ENCODE measurements around the gene PLEKHM2.

PLEKHM2 gene

GRCh38 chr1:15739259-15739658, 55.1 kb downstream of the PLEKHM2 start:
- DNase-seq (ENCODE audit: low read depth in 2 of 2), result no peak

- no peak for DNase-seq (ENCODE audit: low read depth in 2 of 2)
Observed at GRCh38 chr1:15739745-15740144, 55.6 kb downstream of the PLEKHM2 start.

DNA sequence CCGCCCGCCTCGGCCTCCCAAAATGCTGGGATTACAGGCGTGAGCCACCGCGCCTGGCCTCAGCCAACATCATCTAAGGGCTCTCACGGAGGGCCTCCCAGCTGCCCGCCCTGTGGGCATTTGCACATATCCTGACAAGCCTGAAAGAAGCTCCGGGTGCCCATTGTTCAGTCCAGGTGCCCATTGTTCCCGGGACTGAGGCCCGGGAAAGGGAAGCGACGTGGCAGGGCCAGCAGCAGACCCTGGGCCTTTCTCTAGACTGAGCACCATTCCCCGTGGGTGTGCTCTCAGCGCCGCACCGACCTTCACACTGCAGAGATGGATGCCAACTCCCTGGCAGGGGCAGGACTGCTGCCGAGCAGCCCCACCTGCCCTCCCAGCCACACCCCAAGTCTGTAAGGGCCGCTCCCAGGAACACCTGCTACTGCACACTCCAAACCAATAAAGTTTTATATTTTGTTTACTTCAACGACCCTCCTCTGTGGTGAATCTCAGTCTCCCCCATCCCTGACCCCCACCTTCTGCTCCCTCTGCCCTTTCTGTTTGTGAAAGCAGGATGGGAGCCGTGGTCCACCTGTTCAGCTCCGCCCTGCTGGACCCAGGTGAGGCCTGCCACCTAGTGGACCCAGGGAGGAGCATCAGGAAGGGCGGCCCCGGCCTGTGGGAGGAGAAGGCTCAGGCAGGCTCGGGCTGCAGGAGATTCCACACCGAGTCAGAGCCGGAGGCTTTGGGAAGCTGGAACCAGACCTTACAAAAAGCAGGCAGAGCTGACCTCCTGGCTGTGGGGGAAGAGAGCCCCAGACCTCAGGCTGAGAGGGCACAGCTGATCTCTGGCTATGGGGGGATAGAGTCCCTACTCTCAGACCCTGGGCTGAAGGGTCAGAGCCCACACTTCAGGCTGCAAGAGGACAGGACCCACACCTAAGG, 57.1 kb downstream of the PLEKHM2 start:
- DNase-seq (ENCODE audit: low read depth in 2 of 2), result peak; percentile 15 to 35

DNA sequence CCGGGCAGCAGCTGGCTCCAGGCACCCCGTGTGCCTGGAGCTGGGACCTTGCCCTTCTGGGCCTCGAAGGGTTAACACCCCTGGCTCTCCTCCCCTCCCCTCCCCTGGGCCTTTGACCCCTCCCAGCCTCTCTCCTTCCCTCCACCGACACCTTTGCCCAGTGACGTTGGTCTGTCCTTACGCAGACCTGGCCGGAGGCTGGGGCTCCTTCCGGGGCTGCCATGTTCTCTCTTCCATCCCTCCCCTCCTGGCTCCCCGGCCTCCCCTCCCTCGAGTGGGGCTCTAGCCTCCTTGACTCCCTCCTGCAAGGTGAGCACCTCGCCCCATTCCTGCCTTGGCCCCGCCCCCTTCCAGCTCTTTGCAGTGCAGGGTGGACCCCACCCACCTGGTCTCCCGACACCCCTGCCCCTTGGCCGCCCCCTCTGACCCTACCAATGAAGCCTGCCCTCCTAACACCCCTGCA, 58.2 kb downstream of the PLEKHM2 start, which contains the start of gene TMEM82:
TMEM82 (plus strand) TSS at position 161 of the 463 bp plus-strand sequence; CDS start at position 222, 61 bp downstream.
- DNase-seq (ENCODE audit: low read depth in 2 of 2), result no peak

DNA sequence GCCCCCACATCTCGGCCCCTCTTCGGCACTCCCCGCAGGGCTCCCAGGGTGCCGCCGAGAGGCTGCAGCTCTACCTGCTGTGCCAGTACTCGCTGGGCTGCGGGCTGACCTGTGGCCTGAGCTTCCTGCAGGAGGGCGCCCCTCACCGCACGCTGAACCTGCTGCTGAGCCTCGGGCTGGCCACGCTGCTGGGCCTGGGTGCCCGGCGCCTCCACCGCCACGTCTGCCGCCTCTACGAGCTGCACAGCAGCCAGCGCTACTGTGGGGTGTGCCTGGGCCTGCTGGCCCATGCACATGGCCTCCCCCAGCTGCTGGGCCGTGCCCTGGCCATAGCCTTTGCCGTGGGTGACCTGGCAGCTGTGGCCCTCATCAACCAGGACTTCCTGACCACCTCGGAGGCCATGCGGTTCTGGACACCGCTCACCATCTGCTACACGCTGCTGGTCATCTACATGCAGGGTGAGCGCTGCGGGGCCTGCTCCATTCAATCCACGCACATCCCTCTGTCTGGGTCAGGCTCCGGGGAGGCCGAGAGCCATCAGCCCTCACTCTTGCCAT, 60.1 kb downstream of the PLEKHM2 start:
- DNase-seq (ENCODE audit: low read depth in 2 of 2), result no peak

DNA sequence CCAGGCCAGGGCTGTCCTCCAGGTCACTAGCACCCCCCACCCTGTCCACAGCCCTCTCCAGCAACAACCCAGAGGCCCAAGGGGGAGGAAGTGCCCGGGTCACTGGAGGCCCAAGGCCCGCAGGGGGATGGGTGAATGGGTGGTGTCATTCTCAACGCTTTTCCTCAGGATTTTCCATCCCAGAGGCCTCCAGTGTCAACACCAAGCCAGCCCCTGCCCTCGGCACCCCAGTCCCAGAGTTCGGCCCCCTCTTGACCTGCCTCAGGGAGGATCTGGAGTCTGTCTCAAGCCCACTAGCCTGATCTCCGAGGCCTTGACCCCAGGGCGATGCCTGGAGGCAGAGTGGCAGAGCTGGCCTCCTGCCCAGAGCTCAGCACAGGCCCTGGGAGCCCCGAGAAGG, 63.3 kb downstream of the PLEKHM2 start:
- DNase-seq (ENCODE audit: low read depth in 2 of 2), result no peak

DNA sequence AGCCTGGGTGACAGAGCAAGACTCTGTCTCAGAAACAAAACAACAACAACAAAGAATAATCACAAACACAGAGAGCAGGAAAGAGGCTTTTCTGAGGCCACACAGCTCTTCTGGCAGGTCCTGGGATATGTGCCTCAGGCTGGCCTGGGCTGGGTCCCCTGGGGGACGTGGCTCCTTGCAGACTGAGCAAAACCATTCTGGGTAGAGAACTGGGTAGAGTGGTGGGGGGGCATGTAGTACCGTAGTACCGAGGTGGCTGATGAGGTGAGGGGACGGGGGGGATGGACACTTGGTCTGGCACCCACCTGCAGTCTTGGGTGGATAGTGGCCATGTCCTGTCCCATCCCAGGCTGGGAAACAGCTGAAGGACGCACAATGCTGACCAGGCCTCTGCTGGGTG, 64.1 kb downstream of the PLEKHM2 start:
- DNase-seq (ENCODE audit: low read depth in 2 of 2), result no peak

DNA sequence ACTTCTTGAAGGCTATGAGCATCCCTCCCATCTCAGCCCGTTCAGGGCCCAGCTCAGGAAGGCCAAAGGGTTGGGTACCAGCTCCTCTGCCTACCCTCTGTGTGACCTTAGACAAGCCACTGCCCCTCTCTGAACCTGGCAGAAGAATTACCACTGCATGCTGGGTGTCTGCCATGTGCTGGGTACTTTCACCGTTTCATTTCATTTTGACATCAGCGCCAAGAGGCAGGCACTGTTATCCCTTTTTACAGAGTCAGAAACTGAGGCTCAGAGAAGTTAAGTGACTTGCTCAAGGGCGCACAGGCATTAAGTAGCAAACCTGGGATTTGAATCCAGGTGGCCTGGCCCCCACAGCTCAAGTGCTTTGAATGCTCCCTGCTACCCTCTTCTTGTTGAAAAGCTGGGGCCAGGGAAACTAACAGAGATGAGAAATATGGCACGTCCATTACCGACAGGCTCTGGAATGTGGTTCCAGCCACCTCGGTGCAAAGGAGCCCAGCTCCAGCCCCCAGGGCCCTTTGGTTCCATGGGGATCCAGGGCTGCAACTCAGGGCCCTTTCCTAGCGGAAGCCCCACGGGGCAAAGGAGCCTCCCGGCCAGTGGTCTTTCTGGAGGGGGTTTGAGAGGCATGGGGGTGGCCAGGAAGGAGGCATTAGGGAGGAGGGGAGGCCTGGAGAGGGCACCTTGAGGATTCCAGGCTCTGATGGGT, 64.7 kb downstream of the PLEKHM2 start:
- no peak for DNase-seq (ENCODE audit: low read depth in 2 of 2)

- DNase-seq (ENCODE audit: low read depth in 2 of 2), result no peak
Observed at GRCh38 chr1:15749399-15750291, 65.5 kb downstream of the PLEKHM2 start.

DNA sequence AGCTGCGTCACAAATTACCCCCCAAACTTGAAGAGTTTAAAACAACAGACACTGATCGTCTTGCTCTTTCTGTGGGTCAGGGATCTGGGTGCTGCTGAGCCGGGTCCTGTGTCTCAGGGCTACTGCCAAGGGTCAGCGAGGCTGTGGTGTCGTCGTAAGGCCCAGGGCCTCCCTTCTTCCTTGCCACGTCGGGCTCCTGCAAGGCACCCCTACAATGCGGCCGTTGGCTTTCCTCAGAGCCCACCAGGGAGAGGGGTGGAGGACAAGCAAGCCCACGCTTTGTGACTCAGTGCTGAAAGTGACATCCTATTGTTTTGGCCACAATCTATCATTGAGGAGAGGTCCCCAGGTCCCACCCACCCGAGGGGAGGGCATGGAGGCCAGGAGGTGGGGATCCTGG, 66.8 kb downstream of the PLEKHM2 start:
- DNase-seq (ENCODE audit: low read depth in 2 of 2), result no peak

DNA sequence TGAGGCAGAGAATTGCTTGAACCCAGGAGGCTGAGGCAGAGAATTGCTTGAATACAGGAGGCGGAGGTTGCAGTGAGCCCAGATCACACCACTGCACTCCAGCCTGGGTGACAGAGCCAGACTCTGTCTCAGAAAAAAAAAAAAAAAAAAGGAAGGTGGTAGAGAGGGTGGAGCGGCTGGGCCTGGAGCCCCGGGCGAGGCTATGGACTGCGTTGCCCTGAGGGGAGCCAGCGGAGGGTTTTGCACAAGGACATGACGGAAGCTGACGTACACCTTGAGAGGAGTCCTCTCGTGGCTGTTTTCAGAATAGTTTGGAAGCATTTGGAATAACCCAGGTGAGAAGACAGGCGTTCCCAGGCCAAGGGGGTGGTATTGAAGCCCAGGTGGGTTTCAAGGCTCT, 67.6 kb downstream of the PLEKHM2 start:
- no peak for DNase-seq (ENCODE audit: low read depth in 2 of 2)

DNA sequence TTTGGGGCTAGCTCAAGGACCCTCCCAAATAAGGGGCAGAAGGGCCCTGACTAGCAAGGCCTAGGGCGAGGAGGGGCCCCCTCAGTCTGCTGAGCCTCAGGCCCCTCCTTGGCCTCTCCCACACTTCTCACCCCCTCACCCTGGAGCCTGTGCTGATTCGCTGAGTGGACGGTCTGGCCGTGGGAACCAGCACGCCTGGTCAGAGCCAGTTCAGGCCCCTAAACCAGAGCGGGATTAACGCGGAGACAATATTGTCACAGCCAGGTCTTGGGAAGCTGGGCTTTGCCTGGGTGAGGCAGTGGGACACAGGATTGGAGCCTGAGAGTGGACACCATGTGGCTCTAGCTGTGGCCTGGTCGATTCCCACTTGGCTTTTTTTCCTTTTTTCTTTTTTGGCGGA, 69.7 kb downstream of the PLEKHM2 start:
- DNase-seq (ENCODE audit: low read depth in 2 of 2), result no peak

DNA sequence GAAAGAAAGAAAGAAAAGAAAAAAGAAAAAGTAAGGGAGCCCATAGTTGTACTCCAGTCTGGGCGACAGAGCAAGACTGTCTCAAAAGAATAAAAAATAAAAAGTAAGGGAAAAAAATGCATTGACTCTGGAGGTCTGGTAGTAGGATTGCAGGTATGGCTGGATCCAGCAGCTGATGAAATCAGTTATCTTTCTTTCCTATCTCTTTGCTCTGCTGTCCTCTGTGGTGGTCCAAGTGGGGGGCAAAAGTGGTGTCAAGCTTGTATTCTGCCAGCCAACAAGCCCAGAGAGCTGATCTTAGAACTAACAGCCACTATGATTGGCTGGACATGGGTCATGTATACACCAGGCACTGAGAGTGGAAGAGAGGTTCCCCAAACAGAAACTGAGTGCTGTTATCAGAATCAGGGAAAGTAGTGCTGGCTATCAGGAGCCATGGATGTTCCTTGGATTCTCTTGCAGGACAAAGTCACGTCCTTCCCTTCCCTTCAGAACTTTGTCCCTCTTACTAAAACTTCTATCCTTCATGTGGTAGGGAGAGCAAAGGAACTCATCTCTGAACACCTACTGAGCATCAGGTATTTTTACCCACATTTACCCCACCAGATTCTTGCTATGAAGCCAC, 71.0 kb downstream of the PLEKHM2 start:
- DNase-seq (ENCODE audit: low read depth in 2 of 2), result no peak

DNA sequence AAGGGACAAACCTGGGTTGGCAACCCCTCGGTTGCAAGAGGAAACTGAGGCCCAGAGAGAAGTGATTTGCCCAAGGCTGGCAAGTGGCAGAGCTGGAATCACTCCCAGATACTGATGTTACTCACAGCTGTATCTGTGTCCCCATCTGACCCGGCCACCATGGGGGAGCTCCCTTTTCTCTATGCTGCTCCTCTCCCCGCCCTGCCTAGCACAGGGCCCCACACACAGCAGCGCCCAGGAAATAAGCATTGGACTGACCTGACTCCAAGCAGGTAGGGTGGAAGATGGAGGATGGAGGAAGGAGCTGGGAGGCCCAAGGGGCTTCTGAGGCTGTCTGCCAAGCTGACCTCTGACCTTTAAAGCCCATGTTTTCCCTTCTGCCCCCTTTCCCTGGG, 71.5 kb downstream of the PLEKHM2 start:
- DNase-seq (ENCODE audit: low read depth in 2 of 2), result no peak

DNA sequence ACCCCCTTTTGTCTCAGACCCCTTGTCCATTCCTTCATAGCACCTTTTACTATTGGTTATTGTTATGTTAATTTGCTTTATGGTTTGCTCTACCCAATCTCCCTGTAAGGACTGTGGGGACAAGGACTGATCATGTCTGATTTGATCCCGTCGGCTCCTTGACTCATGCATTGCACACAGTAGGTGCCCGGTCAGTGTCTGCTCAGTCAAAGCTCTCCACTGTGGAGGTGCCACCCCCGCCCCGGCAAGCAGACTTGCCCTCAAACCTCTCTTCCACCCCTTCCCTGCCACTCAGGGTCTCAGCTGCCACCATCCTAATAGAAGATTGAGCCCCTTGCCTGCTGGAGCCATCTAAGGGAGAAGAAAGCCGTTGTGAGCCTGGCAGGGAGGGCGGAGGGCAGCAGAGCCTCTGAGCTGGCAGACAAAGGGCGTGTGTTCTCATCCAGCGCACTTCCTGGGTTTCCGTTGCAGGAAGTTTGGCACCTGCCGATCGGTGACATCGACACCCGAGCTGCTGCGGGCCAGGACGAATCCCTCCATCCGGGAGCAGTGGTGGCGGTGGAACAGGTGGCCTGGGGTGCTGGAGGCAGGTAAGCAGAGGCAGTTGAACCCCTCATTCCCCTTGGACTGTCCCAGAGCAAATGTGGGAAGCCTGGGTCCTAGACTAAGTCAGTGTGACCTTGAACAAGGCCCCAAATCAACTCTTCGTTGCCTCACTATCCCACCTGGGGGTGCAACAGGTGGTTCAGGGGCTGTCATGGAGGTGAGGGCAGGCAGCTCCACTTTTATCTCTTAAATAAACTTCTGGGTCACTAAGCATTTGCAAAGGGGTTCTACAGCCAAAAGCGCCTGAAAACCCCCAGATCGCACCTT, 72.3 kb downstream of the PLEKHM2 start:
- DNase-seq (ENCODE audit: low read depth in 2 of 2), result no peak

DNA sequence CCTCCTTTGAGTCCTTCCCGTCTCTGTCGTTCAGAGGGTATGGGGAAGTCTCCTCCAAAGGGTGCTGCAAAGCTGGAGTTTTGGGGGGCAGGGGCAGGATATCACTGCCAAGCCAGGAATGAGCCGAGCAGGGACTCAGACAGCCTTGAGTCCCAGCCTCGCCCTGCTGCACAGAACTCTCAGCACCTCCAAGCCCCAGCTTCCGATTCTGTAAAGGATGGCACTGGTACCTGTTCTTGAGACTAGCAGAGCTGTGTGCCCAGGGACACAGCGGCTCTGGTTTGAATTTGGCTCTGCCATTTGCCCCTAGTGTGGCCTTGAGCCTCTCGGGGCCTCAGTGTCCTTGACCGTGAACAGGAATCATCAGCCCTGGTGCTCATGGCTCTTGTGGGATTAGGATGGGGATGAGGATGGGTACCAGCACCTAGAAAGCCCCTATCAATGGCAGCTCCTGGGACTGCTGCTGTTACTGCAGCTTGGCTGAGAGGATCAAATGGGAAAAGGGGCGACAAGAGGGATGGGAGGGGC, 73.0 kb downstream of the PLEKHM2 start:
- DNase-seq (ENCODE audit: low read depth in 2 of 2), result no peak

- no peak for DNase-seq (ENCODE audit: low read depth in 2 of 2)
Observed at GRCh38 chr1:15757575-15758342, 73.6 kb downstream of the PLEKHM2 start.

DNA sequence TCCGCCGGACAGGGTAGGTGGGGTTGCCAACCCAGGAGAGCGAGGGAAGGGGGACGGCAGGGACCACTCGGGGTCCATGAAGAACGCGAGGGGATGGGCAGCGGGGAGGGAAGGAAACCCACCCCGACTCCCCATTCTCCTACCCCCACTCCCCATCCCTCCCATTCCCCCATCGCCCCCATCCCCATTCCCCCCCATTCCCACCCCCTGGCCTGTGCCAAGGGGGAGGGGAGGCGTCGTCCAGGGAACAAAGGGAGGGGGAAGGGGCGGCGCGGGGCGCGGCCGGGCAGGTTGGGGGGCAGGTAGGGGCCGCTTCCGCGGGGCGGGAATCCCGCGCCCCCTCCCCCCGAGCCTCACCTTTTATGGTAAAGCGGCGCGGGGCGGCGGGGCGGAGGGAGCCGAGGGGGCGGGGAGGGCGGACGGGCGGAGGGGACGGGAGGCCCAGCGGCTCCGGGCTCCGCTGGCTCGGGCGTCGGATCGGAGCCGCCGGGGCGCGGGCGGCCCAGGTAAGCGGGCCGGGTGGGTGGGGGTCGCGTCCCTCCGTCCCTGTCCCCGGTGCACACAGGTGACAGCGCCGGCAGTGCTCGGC, 74.3 kb downstream of the PLEKHM2 start, which contains the start of gene FBLIM1:
FBLIM1 (plus strand) TSS at position 453 of the 589 bp plus-strand sequence. CDS start 6,189 bp downstream, outside the sequence.
- no peak for DNase-seq (ENCODE audit: low read depth in 2 of 2)

Measured in activated CD8-positive, alpha-beta memory T cell treated with anti-CD3 and anti-CD28 coated beads for 4 hours (primary cell).